Subcutaneous adipose tissue (tissue), 4 donors: ENCODE measurements around the gene C2CD5. TPM values are rescaled to one million over a fixed set of nuclear protein-coding genes. Genes with fewer than 3 reads are reported as not detected.

Source experiments
- total RNA-seq, 4 donors: library from RNA; depleted of rRNA; stranded (reverse); fragments of >200 nt; gene quantifications; one replicate each; pipeline ENCODE4 v1.1.0, GENCODE V29; 2016
- TF ChIP-seq, protein P1 (sequence below): fragments of 450-650 bp; IDR thresholded peaks from one replicate; pipeline ENCODE4 v1.5.1; 2016; ENCODE audit warnings: low read depth, mild to moderate bottlenecking, control low read depth, antibody characterized with exemption, moderate library complexity

C2CD5 gene
- total RNA-seq, 4 donors from 2014 or later = 41.8 to 73.4 (median 55.5) TPM

DNA sequence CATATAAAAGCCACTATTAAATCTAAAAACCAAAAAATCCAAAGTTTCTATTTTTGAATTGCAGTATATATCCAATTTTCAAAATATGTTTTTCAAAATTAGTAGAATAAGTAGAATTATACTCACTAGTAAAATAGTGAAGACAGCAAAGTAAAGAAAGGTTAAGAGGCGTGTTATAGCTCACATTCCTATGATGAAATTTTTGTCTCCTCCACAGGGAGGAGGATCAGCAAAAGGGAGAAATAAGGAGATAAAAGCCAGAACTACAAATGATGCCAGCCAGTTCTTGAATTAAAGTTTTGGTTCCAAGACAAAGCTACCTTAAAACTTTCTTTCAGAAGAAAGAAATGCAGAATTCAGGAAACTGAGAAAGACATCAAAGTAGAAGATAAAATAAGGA, 50.0 kb downstream of the C2CD5 start:
- TF ChIP-seq, protein P1, sequence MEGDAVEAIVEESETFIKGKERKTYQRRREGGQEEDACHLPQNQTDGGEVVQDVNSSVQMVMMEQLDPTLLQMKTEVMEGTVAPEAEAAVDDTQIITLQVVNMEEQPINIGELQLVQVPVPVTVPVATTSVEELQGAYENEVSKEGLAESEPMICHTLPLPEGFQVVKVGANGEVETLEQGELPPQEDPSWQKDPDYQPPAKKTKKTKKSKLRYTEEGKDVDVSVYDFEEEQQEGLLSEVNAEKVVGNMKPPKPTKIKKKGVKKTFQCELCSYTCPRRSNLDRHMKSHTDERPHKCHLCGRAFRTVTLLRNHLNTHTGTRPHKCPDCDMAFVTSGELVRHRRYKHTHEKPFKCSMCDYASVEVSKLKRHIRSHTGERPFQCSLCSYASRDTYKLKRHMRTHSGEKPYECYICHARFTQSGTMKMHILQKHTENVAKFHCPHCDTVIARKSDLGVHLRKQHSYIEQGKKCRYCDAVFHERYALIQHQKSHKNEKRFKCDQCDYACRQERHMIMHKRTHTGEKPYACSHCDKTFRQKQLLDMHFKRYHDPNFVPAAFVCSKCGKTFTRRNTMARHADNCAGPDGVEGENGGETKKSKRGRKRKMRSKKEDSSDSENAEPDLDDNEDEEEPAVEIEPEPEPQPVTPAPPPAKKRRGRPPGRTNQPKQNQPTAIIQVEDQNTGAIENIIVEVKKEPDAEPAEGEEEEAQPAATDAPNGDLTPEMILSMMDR = no peak

DNA sequence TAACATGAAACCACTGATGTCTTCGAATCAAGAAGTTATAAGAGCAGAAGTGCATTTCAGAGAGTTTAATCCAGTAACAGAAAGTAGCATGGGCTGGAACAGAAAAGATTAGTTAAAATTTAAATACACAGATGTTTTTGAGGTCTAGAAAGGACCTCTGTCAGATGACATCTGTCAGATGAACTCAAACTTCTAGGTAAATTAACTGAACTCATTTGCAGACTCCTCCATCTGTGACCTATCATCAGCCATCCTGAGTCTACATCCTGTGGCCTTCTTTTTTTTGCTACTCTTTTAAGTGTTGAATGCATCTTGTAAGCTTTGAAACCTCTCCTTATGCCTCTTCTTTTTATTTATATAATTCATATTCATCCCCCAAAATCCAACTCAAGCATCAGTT, 53.3 kb downstream of the C2CD5 start:
- TF ChIP-seq, protein P1 = no peak

DNA sequence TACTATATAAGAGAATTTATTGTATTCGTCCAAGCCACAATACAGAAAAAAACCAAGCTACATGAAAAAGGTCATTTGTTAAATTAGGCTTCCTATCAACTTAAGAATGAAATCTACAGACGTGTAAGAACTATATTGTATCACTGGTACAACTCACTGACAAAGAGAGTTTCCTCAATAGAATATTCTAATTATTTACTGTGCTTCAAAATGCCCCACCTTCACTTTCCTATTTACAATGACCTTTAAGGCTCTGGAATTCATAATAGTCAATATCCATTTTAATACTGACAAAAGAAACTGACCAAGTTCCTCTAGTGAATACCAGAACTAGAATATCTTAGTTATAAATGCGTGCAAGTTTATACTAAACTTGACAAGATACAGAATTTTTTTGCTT, 55.9 kb downstream of the C2CD5 start:
- TF ChIP-seq, protein P1 = no peak

DNA sequence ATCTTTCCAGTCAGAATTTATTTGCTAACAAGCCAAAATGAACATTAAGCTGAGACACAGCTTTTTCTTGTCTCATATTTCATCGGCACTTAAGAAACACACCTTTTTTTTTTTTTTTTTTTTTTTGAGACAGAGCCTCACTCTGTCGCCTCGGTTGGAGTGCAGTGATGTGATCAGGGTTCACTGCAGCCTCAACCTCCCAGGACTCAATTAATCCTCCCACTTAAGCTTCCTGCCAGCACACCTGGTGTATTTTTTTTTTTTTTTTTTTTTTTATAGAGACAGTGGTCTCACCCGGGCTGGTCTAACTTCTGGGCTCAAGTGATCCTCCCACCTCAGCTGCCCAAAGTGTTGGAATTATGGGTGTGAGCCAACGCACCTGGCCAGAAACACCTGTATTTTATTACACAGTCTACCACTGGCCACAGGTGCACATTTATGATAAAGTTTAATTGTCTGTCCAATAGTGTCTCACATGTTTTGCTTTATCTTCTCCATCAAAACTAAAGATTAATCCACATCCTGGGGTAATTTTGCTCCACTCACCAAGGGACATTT, 62.7 kb downstream of the C2CD5 start:
- TF ChIP-seq, protein P1 = no peak

DNA sequence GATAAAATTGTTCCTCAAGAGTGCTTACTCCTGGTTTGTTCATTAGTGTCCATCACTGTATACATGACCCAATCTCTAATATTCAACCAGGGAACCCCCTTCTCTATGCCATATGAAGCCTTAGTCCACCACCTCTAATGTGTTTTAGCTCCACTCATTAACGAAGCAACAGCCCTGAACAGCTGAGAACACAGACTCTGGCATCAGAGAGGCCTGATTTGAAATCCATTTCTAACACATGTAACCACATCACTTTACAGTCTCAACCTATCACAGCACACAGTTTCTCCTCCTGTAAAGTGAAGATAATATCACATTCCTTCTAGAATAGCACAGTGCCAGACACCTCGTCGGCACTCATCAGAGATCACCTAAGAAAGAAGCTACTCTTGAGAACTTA, 64.3 kb downstream of the C2CD5 start:
- TF ChIP-seq, protein P1 = no peak

DNA sequence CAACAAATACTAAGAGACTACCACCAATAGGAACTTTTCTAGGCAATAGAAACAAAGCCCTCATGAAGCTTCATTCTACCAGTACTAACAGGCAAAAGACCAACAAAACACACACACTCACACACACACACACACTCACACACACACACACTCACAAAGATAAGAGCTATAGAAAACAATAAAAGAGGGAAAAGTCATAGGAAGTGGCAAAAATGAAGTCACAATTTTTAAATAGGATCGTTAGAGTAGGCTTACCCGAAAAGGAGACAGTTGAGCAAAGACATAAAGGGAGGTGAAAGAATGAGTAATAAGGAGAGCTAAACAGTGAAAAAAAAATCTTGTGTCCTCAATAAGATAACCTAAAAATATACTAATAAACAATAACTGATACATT, 66.5 kb downstream of the C2CD5 start:
- TF ChIP-seq, protein P1 = no peak

DNA sequence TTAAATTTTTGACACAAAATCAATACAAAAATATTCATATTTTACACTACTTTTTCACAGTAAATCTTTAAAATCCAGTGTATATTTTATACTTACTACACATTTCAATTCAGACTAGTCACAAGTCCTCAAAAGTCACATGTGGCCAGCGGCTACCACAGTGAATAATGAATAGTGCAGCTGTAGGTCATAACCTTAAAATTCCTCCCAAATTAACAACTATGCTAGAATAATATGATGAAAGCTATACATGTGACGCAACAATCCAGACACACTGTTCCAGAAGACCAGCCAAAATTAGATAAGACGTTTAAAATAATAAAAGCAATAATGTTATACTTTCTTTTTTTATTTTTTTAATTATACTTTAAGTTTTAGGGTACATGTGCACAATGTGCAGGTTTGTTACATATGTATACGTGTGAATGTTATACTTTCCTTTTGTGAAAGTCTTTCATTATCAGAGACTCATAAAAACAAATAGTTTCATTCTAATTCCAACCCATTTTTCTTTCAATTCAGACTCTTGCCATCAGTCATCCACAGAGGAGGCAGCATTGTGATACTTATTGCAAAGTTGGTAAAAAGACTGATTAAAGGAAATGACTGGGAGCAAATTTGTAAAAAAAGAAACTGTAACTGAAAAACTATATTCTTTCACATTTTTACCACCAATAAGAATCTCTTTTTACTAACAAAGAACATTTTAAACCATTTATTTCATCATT, 67.0 kb downstream of the C2CD5 start:
- TF ChIP-seq, protein P1 = no peak
